Skeletal muscle satellite cell (primary cell): ENCODE data around the gene CCDC177. TPM values are rescaled to one million over a fixed set of nuclear protein-coding genes. Genes with fewer than 3 reads are reported as not detected.

Experiments
- H3K27me3 ChIP-seq: 2 replicates; pipeline ENCODE4 v1.7.0; 2013; ENCODE audit warnings: low read length; ENCODE audit not compliant: control insufficient read depth, insufficient read depth
- H3K36me3 ChIP-seq: 2 replicates; pipeline ENCODE4 v1.7.0; 2013; ENCODE audit warnings: mild to moderate bottlenecking, control low read depth, low read length; ENCODE audit not compliant: insufficient read depth
- H3K4me1 ChIP-seq: 2 replicates; pipeline ENCODE4 v1.7.0; 2013; ENCODE audit warnings: low read length; ENCODE audit not compliant: control insufficient read depth, insufficient read depth
- H3K4me2 ChIP-seq: 2 replicates; pipeline ENCODE4 v1.7.0; 2013; ENCODE audit warnings: mild to moderate bottlenecking, low read length
- H3K4me3 ChIP-seq: 2 replicates; pipeline ENCODE4 v1.7.0; 2013; ENCODE audit warnings: low read length
- H3K9ac ChIP-seq: 2 replicates; pipeline ENCODE4 v1.7.0; 2013; ENCODE audit warnings: mild to moderate bottlenecking, low read depth, low read length, moderate library complexity
- H3K9me3 ChIP-seq: replicated peaks from 2 replicates; pipeline ENCODE4 v1.7.0; 2013; ENCODE audit warnings: mild to moderate bottlenecking, control low read depth, low read length
- total RNA-seq: library from RNA; depleted of rRNA; stranded (reverse); fragments of >200 nt; gene quantifications from 2 replicates; pipeline ENCODE4 v1.2.3, GENCODE V29; 2012; rRNA removed

CCDC177 gene
- not detected in 2 replicates for total RNA-seq

- no peak within 1 kb of the TSS for H3K9ac ChIP-seq
- H3K4me3 ChIP-seq, result peak within 1 kb of the TSS; percentile 26
- H3K9me3 ChIP-seq, result no peaks in the 10 kb centered on the region
- peaks cover 17% of the 10 kb centered on the region for H3K4me1 ChIP-seq
- peaks cover 74% of the 10 kb centered on the region for H3K27me3 ChIP-seq
- H3K4me2 ChIP-seq, result peak within 1 kb of the TSS; percentile 74
- H3K36me3 ChIP-seq, result no peaks in the 10 kb centered on the region
Observed at GRCh38 chr14:69574263-69574953, at the start of gene CCDC177. Gene CCDC177 (minus strand): TSS chr14:69574871. CDS start chr14:69573622, 1,249 bp downstream.

GRCh38 chr14:69624136-69624535 lies 49.5 kb upstream of the CCDC177 start:
- Histone ChIP-seq H3K9ac (no peak overlapping the region), H3K9me3 (no peaks in the 10 kb centered on the region), H3K27me3 (no peaks in the 10 kb centered on the region)

GRCh38 chr14:69620981-69621380 lies 46.3 kb upstream of the CCDC177 start:
- H3K4me2 ChIP-seq, result no peak overlapping the region
- H3K4me3 ChIP-seq, result no peak overlapping the region
- H3K9ac ChIP-seq, result no peak overlapping the region
- H3K4me1 ChIP-seq, result peaks cover 29% of the 10 kb centered on the region
- H3K27me3 ChIP-seq, result no peaks in the 10 kb centered on the region
- no peaks in the 10 kb centered on the region for H3K9me3 ChIP-seq
- no peaks in the 10 kb centered on the region for H3K36me3 ChIP-seq

More at GRCh38 chr14:69624136-69624535, 49.5 kb upstream of the CCDC177 start:
- Histone ChIP-seq H3K4me3 (no peak overlapping the region), H3K4me2 (no peak overlapping the region), H3K4me1 (peaks cover 15% of the 10 kb centered on the region), H3K36me3 (no peaks in the 10 kb centered on the region)

- no peak overlapping the region for H3K9ac ChIP-seq
- H3K4me3 ChIP-seq, result no peak overlapping the region
- H3K4me2 ChIP-seq, result no peak overlapping the region
- H3K9me3 ChIP-seq, result no peaks in the 10 kb centered on the region
- H3K4me1 ChIP-seq, result peaks cover 29% of the 10 kb centered on the region
- no peaks in the 10 kb centered on the region for H3K27me3 ChIP-seq
- no peaks in the 10 kb centered on the region for H3K36me3 ChIP-seq
Observed at GRCh38 chr14:69620211-69620611, 45.5 kb upstream of the CCDC177 start.

GRCh38 chr14:69619012-69619411 lies 44.3 kb upstream of the CCDC177 start:
- Histone ChIP-seq H3K4me2 (no peak overlapping the region), H3K36me3 (no peaks in the 10 kb centered on the region), H3K4me3 (no peak overlapping the region), H3K27me3 (no peaks in the 10 kb centered on the region), H3K4me1 (peaks cover 25% of the 10 kb centered on the region), H3K9ac (no peak overlapping the region), H3K9me3 (no peaks in the 10 kb centered on the region)

GRCh38 chr14:69617796-69618195 lies 43.1 kb upstream of the CCDC177 start:
- Histone ChIP-seq H3K4me3 (no peak overlapping the region), H3K4me2 (no peak overlapping the region), H3K9me3 (no peaks in the 10 kb centered on the region), H3K36me3 (no peaks in the 10 kb centered on the region), H3K27me3 (no peaks in the 10 kb centered on the region), H3K4me1 (peaks cover 36% of the 10 kb centered on the region), H3K9ac (no peak overlapping the region)

- Histone ChIP-seq H3K4me1 (peaks cover 39% of the 10 kb centered on the region), H3K9ac (peak overlapping the region; percentile 35)
Observed at GRCh38 chr14:69616408-69616773, 41.7 kb upstream of the CCDC177 start.

GRCh38 chr14:69615496-69616407 lies 41.1 kb upstream of the CCDC177 start:
- Histone ChIP-seq H3K4me3 (peak overlapping the region; percentile 55), H3K27me3 (no peaks in the 10 kb centered on the region), H3K4me2 (peak overlapping the region; percentile 78), H3K4me1 (peaks cover 40% of the 10 kb centered on the region), H3K9ac (peak overlapping the region; percentile 35), H3K36me3 (no peaks in the 10 kb centered on the region), H3K9me3 (no peaks in the 10 kb centered on the region)

More at GRCh38 chr14:69616408-69616773, 41.7 kb upstream of the CCDC177 start:
- H3K4me2 ChIP-seq, result peak overlapping the region; percentile 78
- H3K4me3 ChIP-seq, result peak overlapping the region; percentile 55
- H3K36me3 ChIP-seq, result no peaks in the 10 kb centered on the region
- no peaks in the 10 kb centered on the region for H3K27me3 ChIP-seq
- no peaks in the 10 kb centered on the region for H3K9me3 ChIP-seq

GRCh38 chr14:69615121-69615495 lies 40.4 kb upstream of the CCDC177 start:
- peak overlapping the region; percentile 55 for H3K4me3 ChIP-seq
- no peaks in the 10 kb centered on the region for H3K27me3 ChIP-seq
- peaks cover 47% of the 10 kb centered on the region for H3K4me1 ChIP-seq
- no peaks in the 10 kb centered on the region for H3K9me3 ChIP-seq
- no peaks in the 10 kb centered on the region for H3K36me3 ChIP-seq
- peak overlapping the region; percentile 78 for H3K4me2 ChIP-seq
- H3K9ac ChIP-seq, result no peak overlapping the region

- H3K4me1 ChIP-seq, result peaks cover 48% of the 10 kb centered on the region
Observed at GRCh38 chr14:69614592-69614991, 39.9 kb upstream of the CCDC177 start.

GRCh38 chr14:69613312-69614073 lies 38.8 kb upstream of the CCDC177 start:
- Histone ChIP-seq H3K4me1 (peaks cover 42% of the 10 kb centered on the region), H3K27me3 (no peaks in the 10 kb centered on the region), H3K4me2 (peak overlapping the region; percentile 91), H3K36me3 (no peaks in the 10 kb centered on the region), H3K9me3 (no peaks in the 10 kb centered on the region), H3K9ac (peak overlapping the region; percentile 92), H3K4me3 (peak overlapping the region; percentile 89)

More at GRCh38 chr14:69614592-69614991, 39.9 kb upstream of the CCDC177 start:
- Histone ChIP-seq H3K4me3 (no peak overlapping the region), H3K36me3 (no peaks in the 10 kb centered on the region), H3K4me2 (no peak overlapping the region), H3K9ac (no peak overlapping the region), H3K27me3 (no peaks in the 10 kb centered on the region), H3K9me3 (no peaks in the 10 kb centered on the region)
